ENCODE data around the gene INKA1.
"Not testable (repeated sequence)": the region's sequence is repeated elsewhere in the genome, so short reads cannot be mapped to it uniquely, and the experiment has no call there.

The INKA1 gene

DNA sequence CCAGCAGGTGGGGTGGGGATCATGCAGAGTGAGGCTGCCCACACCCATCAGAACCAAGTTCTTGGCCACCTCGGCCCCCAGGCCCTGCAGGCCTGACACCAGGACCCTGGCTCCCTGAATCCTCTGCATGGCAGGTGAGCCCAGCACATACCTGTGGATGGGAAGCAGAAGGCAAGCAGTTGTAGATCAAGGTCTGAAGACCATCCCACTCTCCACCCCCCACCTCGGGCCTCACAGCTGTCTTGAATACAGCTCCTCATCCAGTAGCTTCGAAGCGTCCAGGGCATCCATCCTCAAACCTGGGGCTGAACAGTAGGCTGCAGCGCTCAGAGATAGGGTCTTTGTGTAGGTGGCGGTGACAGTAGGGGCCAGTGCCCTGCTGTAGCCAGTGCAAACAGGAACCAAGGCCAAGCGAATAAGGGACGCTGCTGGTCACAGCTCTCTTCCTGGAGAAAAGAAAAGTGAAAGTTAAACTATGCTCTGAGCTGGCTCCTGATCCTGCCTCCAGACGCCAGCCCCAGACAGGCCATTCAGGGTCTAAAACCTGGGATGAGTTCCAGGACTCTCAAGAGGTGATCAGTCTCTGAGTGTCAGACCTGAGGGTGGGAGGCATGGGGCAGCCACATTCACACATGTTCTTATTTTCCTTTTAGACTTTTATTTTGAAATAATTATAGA, 10.6 kb downstream of the INKA1 start, which contains the start of gene UBA7:
UBA7 (minus strand) TSS at position 457 of the 678 bp plus-strand sequence; CDS start at position 291, 166 bp downstream.
- DNase-seq: no peak

DNA sequence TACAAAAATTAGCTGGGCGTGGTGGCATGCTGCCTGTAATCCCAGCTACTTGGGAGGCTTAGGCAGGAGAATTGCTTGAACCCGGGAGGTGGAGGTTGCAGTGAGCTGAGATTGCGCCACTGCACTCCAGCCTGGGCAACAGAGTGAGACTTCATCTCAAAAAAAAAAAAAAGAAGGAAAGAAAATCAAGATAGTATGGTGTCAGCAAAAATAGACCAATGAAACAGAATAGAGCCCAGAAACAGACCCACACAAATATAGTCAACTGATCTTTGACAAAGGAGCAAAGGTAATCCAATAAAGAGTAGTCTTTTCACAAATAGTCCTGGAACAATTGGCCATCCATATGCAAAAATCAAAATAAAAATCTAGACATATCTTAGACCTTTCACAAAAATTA, 20.1 kb downstream of the INKA1 start:
- not testable (repeated sequence) for DNase-seq

DNA sequence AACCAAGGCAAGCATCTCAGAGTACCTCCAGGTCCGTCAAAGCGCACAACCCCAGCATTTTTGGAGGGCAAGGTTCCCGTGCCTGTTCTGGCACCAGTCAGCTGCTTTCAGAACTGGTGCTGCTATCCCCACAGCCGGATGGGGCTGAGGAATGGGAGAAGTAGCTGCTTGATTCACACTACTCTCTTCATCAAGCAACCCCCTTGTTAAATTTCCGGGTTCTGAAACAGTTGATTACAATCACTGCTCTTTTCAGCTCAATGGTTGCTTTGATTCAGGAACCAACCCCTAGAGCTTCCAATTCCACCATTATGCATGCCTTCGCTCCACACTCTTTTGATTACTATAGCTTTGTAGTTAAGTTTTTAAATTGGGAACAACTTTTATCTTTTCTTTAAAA, 23.0 kb downstream of the INKA1 start:
- DNase-seq: no peak

DNA sequence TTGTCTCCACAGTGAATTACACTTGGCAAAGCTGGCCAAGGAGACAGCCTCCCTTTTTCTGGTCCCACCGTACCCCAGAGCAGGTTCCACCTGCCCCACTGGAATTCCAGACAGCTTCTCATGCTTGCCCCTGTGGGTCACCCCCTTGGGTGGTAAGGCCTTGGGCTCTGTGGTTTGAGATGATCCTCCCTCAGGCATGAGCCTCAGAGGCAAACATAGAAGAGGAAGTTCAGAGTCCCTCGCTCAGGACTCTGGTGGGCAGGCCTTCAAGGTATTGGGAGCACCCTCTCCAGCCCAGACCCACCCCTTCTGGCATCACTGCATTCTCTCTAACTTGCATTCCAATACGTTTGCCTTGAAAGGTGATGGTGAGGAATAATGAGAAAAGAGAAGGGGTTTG, 28.3 kb downstream of the INKA1 start:
- no peak for DNase-seq

DNA sequence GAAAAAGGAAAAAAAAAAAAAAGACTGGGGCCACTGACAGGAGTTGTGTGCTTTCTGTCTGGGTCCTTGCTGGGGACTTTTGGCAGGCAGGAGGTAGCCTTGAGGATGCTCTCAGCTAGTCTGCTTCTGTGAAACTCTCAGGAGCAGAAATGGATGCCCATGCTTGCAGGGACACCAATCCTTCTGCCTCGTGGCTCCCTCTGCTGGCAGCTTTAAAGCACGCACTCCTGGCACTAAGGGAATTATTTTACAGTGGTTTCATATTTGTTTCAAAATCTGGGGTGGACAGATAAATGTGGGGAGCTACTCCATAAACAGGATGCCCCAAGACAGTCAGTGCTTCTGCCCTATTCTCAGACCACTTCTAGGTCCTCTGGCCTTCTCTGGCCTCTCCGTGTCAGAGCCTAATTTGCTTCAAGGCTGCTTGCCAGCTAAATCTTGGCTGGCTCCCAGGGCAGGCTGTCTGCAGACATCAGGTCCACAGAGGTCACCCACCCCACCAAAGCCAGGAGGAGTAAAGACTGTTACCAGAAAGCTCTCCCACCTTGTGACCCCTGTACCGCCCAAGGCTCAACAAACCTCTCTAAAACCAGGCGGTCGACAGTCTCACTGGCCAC, 36.2 kb downstream of the INKA1 start:
- peak; percentile 14 to 67 (median 34) for DNase-seq

DNA sequence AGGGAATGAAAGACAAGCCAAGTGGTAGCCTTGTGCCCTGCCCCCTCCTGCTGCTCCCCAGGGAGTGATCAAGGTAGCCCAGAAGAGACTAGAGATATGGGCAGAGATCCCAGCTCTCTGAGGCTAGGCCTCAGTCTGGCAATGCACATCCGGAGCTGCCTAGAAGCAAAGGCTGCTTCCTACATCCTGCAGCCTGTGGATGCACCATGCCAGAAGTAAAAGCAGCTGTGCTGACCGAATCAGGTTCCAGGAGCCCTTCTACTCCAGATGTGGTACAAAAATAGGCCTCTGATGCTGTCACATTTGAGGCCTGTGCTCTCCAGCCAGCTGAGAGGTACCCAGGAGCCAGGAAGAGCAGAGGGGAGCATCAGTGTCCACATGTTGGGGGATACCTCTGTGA, 37.3 kb downstream of the INKA1 start:
- DNase-seq: no peak

DNA sequence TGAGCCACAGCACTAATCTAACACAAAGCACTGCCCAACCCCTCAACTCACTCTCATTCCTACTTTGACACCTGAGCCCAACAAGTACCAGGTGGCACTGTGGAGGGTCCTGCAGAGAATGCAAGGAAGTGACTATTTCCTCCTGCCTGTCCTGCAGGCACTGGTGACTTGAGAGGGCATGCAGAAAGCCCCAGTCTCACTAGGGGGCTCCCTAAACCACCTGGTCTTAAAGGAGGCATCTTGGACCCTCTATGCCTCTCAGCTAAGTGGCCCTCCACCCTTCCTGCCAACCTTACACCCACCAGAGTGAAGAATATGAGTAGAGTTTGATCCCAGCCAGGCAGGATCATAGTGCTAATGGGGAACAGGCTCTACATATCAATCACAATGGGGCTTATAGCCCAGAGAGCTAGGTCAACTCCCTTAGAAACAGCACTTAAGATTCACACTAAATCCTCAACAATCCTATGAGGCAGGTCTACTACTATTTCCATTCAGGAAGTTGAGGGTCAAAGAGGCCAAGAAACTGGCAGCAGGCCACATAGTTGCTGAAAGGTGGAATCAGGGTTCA, 38.1 kb downstream of the INKA1 start:
- DNase-seq: peak in 1 of 3 experiments; percentile 25

DNA sequence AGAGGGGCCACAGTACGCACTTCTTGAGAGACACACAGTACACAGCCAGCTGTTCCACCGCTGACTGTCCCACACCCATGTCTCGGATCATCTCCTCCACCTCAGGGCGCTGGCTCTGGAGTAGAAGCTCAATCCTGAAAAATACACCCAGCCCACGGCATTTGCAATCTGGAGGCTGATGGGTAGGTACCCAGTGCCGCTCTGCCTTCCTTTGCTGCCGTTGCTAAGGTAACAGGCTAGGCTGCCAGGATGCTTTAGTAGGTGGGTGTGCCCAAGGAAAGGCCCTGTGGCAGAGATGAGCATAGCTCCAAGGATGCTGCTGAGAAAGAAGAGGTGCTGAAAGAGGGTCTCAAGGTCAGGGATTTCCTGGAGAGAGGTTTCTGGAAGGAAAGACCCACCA, 38.7 kb downstream of the INKA1 start:
- no peak for DNase-seq

DNA sequence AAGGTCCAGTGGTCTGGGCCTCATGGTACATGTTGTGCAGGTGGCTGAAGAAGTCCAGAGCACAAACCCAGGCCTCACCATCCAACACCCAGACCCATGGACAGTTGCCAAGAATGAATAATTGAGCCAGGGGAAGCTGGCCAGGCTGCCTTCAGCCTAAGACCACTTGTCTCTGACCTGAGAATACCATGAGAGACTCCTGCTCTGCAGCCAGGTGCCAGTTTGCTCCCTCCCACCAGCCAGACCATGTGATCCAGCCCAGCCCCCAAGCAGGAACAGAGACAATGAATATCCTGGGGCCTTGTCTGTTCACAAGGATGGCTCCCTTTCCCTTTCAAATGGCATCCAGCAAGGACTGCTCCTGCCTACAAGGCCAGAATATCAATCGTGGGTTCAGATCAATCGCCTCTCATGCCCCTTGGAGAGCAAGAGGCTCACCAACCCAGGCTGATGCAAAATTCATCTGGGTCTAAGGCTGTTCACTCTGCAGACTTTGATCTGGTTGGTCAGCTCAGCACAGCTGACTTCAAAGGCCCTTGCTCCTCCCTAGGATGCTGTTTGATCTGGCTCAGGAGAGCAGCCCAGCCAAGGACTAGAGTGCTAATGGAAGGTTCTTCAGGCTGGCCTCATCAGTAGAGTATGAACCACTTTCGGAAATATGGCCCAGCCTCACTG, 39.9 kb downstream of the INKA1 start:
- DNase-seq: no peak

DNA sequence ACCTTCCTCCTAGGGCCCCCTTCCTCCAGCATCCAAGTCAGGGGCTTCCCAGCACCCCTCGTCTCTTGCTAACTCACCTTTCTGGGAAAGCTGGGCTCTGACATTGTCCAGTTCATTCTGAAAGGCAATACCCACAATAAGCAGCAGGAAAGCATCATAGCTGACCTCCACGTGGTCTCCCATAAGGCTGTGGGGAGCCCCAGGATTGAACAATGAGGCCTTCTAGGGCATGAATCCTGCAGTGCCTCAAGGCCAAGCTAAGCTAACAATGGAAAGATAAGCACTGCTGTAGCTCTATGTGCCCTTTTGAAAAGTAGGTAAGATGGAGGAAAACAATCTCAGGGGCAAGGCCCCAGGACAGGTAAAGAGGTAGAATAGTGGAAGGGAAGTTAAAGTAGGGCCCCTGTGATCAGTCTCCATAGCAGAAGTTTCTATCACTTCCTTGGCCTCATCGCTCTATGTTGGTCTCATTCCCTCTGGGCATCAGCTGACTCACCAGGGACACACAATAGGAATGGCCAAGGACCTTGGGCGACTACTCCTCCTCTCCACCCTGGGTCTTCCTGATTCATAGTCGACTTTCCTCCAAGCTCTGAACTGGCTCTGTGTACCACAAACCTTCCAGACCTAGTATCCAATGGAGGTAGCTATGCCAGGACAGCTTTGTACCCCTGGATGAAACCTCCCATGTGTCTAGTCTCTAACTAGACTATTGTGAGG, 41.6 kb downstream of the INKA1 start:
- no peak for DNase-seq

DNA sequence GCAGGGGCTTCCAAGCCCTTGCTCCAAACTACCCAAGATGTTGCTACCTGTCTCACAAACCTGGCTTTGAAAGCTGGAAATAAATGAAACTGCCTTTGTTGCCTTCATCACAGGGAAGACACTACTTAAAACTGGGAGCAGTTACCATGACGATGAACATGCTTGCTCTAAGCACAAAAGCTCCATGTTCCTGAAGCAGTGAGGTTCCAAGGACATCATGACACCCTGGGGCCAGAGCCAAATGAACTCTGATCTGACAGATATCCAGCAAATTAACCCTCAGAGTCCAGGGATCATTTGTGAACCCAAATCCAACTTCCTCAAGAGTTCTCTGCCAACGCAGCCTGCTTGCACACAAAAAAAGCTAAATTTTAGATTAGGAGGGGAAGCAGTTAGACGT, 42.6 kb downstream of the INKA1 start:
- no peak for DNase-seq
